HepG2 (cell line): ENCODE results near the gene MPZL3. TPM values are rescaled to one million over a fixed set of nuclear protein-coding genes. Genes with fewer than 3 reads are reported as not detected.

Experiments used
- CTCF ChIP-seq: sonication (generic); formaldehyde crosslinking; IDR thresholded peaks from 2 replicates; pipeline ENCODE4 v1.5.0; 2020; ENCODE audit warnings: mild to moderate bottlenecking, missing genetic modification reagents, moderate library complexity
- EHMT2 ChIP-seq: fragments of 200-600 bp; sonication (generic); IDR thresholded peaks from 2 replicates; pipeline ENCODE4 v1.7.0; 2017; ENCODE audit warnings: antibody characterized with exemption, low read depth, low read length, borderline replicate concordance
- FOSL2 ChIP-seq: sonication (generic); formaldehyde crosslinking; IDR thresholded peaks from 2 replicates; pipeline ENCODE4 v1.4.0; 2020; ENCODE audit warnings: missing genetic modification reagents
- FOXK2 ChIP-seq: fragments of 450-650 bp; IDR thresholded peaks from 2 replicates; pipeline ENCODE4 v1.6.1; 2016
- KLF12 ChIP-seq: sonication (generic); formaldehyde crosslinking; IDR thresholded peaks from 2 replicates; pipeline ENCODE4 v1.4.0; 2020; ENCODE audit warnings: missing genetic modification reagents, borderline replicate concordance
- KLF9 ChIP-seq: IDR thresholded peaks from 2 replicates; pipeline ENCODE4 v1.6.1; 2016; ENCODE audit warnings: low read depth
- MTF2 ChIP-seq: sonication (generic); formaldehyde crosslinking; IDR thresholded peaks from 2 replicates; pipeline ENCODE4 v1.5.0; 2020; ENCODE audit warnings: missing genetic modification reagents, borderline replicate concordance
- NR2F6 ChIP-seq, 2 experiments: IDR thresholded peaks; 2 replicates each; pipeline ENCODE4 v1.6.1; 2016; ENCODE audit warnings: antibody characterized with exemption in 1 of 2, mild to moderate bottlenecking in 1 of 2
- SMYD3 ChIP-seq: sonication (generic); formaldehyde crosslinking; IDR thresholded peaks from 2 replicates; pipeline ENCODE4 v1.8.1; 2023; ENCODE audit warnings: mild to moderate bottlenecking, missing genetic modification reagents
- SP1 ChIP-seq, 2 experiments: fragments of 450-650 bp in 1 of 2; sonication (generic) in 1 of 2; formaldehyde crosslinking in 1 of 2; IDR thresholded peaks; 2 replicates each; pipeline versions ENCODE4 v1.4.0 to v1.6.1; 2016 to 2020; ENCODE audit warnings: missing genetic modification reagents in 1 of 2
- YEATS4 ChIP-seq: sonication (generic); formaldehyde crosslinking; IDR thresholded peaks from 2 replicates; pipeline ENCODE4 v1.4.0; 2020; ENCODE audit warnings: missing genetic modification reagents, borderline replicate concordance
- ZFY ChIP-seq: sonication (generic); formaldehyde crosslinking; IDR thresholded peaks from 2 replicates; pipeline ENCODE4 v1.4.0; 2020; ENCODE audit warnings: missing genetic modification reagents
- ZNF253 ChIP-seq: sonication (generic); formaldehyde crosslinking; IDR thresholded peaks from 2 replicates; pipeline ENCODE4 v1.8.0; 2022; ENCODE audit warnings: mild to moderate bottlenecking, missing genetic modification reagents, borderline replicate concordance
- ZNF329 ChIP-seq: sonication (generic); formaldehyde crosslinking; IDR thresholded peaks from 2 replicates; pipeline ENCODE4 v1.9.0; 2021; ENCODE audit warnings: low read depth, mild to moderate bottlenecking, missing genetic modification reagents
- ZNF567 ChIP-seq: sonication (generic); formaldehyde crosslinking; IDR thresholded peaks from 2 replicates; pipeline ENCODE4 v1.8.1; 2023; ENCODE audit warnings: mild to moderate bottlenecking, missing genetic modification reagents, borderline replicate concordance
- ZNF589 ChIP-seq: sonication (generic); formaldehyde crosslinking; conservative IDR thresholded peaks from 2 replicates; pipeline ENCODE4 v1.8.0; 2022; ENCODE audit warnings: mild to moderate bottlenecking, moderate library complexity, missing genetic modification reagents
- ZNF644 ChIP-seq: IDR thresholded peaks from 2 replicates; pipeline ENCODE4 v1.6.1; 2016; ENCODE audit warnings: low read depth
- ZNF674 ChIP-seq: sonication (generic); formaldehyde crosslinking; IDR thresholded peaks from 2 replicates; pipeline ENCODE4 v1.5.0; 2020; ENCODE audit warnings: low read depth, mild to moderate bottlenecking, missing genetic modification reagents
- ZNF687 ChIP-seq: sonication (generic); formaldehyde crosslinking; IDR thresholded peaks from 2 replicates; pipeline ENCODE4 v1.5.1; 2020; ENCODE audit warnings: mild to moderate bottlenecking, missing genetic modification reagents, moderate library complexity
- ZNF761 ChIP-seq: sonication (generic); formaldehyde crosslinking; conservative IDR thresholded peaks from 2 replicates; pipeline ENCODE4 v1.4.0; 2020; ENCODE audit warnings: mild to moderate bottlenecking, missing genetic modification reagents
- ZNF770 ChIP-seq: sonication (generic); formaldehyde crosslinking; IDR thresholded peaks from 2 replicates; pipeline ENCODE4 v1.5.0; 2020; ENCODE audit warnings: mild to moderate bottlenecking, missing genetic modification reagents
- ZNF776 ChIP-seq: sonication (generic); formaldehyde crosslinking; IDR thresholded peaks from 2 replicates; pipeline ENCODE4 v1.4.0; 2020; ENCODE audit warnings: mild to moderate bottlenecking, missing genetic modification reagents
- ZNF782 ChIP-seq: sonication (generic); formaldehyde crosslinking; IDR thresholded peaks from 2 replicates; pipeline ENCODE4 v1.4.0; 2020; ENCODE audit warnings: missing genetic modification reagents, mild to moderate bottlenecking, borderline replicate concordance
- ZNF891 ChIP-seq: sonication (generic); formaldehyde crosslinking; IDR thresholded peaks from 2 replicates; pipeline ENCODE4 v1.5.0; 2020; ENCODE audit warnings: mild to moderate bottlenecking, missing genetic modification reagents
- polyA plus RNA-seq, 8 experiments: library from polyadenylated mRNA; depleted of rRNA in 3 of 8; stranded (reverse) in 7 of 8; unstranded in 1 of 8; fragments of >200 nt; fragmentation: Illumina TruSeq in 4 of 8; extraction: Trizol in 4 of 8; gene quantifications; 2 replicates each; pipeline versions ENCODE4 v1.2.1 to v1.2.3, GENCODE V29; 2011 to 2016; ENCODE audit warnings: low read depth in 4 of 8, missing spikeins in 1 of 8, mixed read lengths in 1 of 8; ENCODE audit not compliant: insufficient read depth in 1 of 8
- total RNA-seq, 5 experiments: library from RNA; depleted of rRNA; stranded (reverse); fragments of >200 nt; fragmentation: Illumina TruSeq; extraction: Trizol; gene quantifications; 2 replicates each; pipeline ENCODE4 v1.2.3, GENCODE V29; 2016; ENCODE audit warnings: low read depth in 1 of 5

Gene MPZL3
- total and polyA plus RNA-seq, 2 of the 13 experiments (the other 11 are each of a cell fraction or from before 2014, with no cell fraction given) = 5.3 to 9.3 TPM

GRCh38 chr11:118198370-118198769 is 53.8 kb downstream of the MPZL3 start (continued):
- TF ChIP-seq ZNF674 (CRISPR knock-in tag) = no peak
- TF ChIP-seq ZNF891 (CRISPR knock-in tag) = no peak
- TF ChIP-seq ZNF329 (CRISPR knock-in tag) = no peak
- no peak for TF ChIP-seq ZNF253 (CRISPR knock-in tag)
- no peak for TF ChIP-seq ZNF761 (CRISPR knock-in tag)
- peak; percentile 60; the same call in 1 of the 2 replicates for TF ChIP-seq ZNF770
- TF ChIP-seq ZNF644 (CRISPR knock-in tag) = peak; percentile 32; the same call in 1 of the 2 replicates
- TF ChIP-seq EHMT2 = no peak
- 0 out of 2 replicates have a peak, but pooled peaks have one; percentile 38 for TF ChIP-seq YEATS4
- TF ChIP-seq ZNF589 (CRISPR knock-in tag) = no peak
- no peak for TF ChIP-seq NR2F6 (IDR thresholded peaks at IDR 0.05)
- 0 out of 2 replicates have a peak, but pooled peaks have one; percentile 30 for TF ChIP-seq NR2F6 (CRISPR knock-in tag; IDR thresholded peaks at IDR 0.05)
- TF ChIP-seq KLF9 (CRISPR knock-in tag) = no peak
- peak; percentile 44; the same call in 1 of the 2 replicates for TF ChIP-seq FOSL2
- peak; percentile 94 for TF ChIP-seq CTCF (CRISPR knock-in tag)
- no peak for TF ChIP-seq ZNF782 (CRISPR knock-in tag)
- TF ChIP-seq ZNF776 (CRISPR knock-in tag) = no peak
- no peak for TF ChIP-seq ZNF567 (CRISPR knock-in tag)
- no peak for TF ChIP-seq SP1 (IDR thresholded peaks at IDR 0.05)
- no peak for TF ChIP-seq SP1 (CRISPR knock-in tag; IDR thresholded peaks at IDR 0.05)
- TF ChIP-seq SMYD3 (CRISPR knock-in tag) = no peak
- TF ChIP-seq FOXK2 = no peak
- 0 out of 2 replicates have a peak, but pooled peaks have one; percentile 35 for TF ChIP-seq ZFY
- peak; percentile 80 for TF ChIP-seq ZNF687
- no peak for TF ChIP-seq KLF12 (CRISPR knock-in tag)
- no peak for TF ChIP-seq MTF2 (CRISPR knock-in tag)
